GM21723 (cell line): ENCODE results near the gene NUP188.

Experiments
- ATAC-seq: cut with Tn5 transposase; IDR thresholded peaks from one replicate; pipeline ENCODE4 v1.9.1; 2021; ENCODE audit warnings: mild to moderate bottlenecking, moderate library complexity; ENCODE audit not compliant: unreplicated experiment

Gene NUP188

DNA sequence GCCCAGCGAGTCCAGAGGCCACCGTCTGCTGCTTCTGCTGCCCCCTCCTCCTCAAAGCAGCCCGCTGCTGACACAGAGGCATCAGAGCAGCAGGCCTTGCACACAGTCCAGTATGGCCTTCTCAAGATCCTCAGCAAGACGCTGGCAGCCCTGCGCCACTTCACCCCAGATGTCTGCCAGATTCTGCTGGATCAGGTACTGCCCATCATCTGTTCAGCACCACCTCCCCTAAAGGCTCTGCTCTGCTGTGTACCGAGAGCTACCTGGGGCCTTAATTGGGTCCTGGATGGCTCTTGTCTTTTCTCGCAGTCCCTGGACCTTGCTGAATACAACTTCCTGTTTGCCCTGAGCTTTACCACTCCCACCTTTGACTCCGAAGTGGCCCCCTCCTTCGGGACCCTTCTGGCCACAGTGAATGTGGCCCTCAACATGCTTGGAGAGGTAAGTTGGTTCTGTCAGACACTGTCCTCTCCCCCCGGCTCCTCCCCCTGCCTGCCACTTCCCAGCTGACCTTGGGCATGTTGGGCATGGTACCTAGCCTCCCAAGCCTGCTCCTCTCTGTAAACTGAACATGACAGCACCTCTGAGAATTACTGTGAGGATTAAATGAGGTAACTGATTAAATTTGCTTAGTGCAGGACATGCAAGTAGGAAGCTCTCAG lies 58.0 kb downstream of the NUP188 start:
- no peak for ATAC-seq

DNA sequence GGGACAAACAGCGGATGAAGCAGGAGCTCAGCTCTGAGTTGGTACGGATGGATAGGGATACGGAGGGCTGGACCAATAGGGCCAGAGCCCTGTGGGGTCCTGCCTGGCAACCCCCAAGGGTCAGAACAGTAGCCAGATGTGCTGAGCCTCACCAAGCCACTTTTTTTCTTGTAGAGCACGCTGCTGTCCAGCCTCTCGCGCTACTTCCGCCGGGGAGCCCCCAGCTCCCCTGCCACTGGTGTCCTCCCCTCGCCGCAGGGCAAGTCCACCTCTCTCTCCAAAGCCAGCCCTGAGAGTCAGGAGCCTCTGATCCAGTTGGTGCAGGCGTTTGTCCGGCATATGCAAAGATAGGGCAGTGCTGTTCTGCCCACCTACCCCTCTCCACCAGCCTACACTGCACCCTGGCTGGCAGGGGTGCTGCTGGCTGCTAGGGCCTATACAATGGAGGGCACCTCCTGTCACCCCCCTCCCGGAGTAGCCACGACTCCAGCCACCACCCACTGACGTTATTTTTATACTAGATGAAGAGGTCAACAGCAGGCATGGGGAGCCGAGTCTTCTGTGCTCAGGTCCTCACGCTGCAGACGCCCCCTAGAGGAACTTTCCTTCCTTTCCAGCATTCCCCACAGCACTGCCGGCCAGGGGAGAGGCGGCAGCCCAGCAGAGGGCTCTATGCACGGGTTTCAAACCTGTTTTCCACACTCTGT lies 59.0 kb downstream of the NUP188 start:
- ATAC-seq, result no peak

DNA sequence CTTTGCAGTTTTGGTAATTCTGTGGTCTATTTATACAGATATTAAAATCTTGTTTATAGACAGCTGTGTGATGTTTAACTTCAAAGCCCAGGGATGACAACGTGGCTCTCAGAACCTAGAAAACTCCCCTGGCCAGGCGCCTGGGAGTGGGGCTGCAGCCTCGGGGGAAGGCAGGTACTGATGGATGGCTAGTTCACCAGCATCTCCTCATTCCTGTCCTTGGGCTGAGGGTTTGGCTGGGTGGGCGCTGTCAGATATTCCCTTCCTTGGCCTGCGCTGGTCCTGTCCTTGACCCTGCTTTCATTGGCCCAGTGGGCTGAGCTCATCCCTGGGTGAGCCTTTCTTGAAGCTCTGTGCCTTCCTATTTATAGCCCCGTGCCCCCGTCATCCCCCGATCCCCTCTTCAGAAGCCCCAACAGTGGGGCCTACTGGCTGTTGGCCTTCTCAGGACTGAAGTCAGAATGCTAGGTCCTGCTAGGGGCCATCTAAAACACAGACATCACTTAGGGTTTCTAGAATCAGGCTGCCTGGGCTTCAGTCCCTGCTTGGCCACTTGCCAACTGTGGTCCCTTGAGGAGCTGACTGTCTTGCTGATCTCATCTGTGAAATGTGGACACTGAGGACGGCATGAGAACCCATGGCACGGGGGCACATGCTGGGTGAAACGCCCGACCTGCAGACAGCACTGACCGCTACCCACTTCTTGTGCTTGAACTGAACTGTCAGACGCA lies 59.7 kb downstream of the NUP188 start:
- ATAC-seq, result no peak

DNA sequence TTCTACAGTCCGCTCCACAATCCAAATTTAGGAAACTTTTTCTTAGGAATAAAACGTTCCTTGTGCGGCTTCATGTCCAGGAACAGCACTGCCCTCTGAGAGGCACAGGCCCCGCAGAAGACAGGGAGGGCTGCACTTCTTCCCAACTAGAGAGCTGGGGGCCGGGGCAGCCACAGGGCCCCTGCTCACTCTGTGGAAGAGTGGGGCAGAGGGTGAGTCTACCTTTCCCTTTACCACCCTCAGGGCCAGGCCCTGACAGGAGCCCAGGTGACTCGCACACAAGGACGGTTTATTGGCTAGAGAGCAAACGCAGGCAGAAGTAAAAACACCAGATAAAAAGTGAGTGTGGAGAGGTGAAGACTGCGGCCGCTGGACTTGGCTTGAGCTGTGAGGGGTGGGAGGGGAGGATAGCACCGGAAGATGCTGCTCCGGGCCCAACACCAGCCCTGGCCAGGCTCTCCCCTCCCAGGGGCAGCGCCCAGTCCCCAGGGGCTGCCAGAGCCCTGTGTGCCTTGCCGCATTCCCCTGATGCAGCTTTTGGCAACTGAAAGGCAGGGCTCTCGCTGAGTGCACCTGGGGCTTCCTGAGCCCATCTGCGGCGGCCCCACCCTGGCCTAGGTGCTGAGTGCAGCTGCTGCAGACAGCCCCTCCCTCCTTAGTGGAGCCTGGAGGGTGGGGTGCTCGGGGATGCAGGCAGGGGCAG lies 60.4 kb downstream of the NUP188 start:
- ATAC-seq, result no peak

DNA sequence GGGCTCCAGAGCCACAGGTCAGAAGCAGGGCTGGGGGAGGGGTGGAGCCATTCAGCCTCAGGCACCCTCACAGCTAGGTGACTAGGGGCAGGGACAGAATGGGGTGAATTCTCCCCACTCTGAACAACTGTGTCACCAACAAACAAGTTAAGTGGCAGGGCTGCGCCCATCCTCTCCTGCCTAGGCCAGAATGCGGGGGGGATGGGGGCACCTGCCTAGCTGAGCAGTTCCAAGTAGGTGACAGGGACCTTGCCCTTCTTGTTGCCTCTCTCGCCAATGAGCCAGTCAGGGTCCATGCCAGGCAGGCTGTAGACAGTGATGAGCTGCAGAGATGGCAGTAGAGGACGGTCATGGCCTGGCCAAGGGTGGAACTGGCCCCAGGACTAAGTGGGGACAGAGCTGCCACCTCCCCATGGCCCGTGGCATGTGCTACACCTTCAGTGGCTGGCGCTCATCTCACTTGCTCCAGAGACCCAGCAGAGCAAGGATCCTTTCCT lies 61.0 kb downstream of the NUP188 start:
- no peak for ATAC-seq

DNA sequence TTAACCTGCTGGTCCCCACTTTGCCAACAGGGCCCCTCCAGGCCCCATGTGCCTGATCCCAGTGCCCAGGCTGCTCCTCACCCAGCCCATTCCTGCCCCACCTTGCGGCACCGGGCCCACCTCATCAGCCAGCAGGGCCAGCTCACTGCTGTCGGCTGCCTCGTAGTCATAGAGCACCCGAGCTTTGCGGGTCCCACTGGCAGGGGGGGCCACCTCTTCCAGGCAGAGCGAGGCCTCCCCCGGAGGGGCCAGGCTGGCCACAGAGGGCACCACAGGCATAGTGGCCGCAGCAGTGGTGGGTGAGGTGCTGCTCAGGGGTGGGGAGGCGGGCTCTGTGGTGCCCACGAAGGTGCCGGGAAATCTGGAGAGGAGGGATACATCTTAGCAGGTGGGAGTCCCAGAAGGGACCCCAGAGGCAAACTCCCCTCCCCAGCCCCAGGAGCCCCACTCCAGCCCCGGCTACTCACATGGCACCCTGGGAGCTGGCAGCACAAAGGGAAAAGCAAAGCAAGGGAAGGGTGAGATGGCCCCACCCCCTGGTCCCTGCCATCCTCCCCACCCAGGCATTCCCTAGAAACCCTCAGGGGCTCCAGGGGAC lies 61.6 kb downstream of the NUP188 start:
- no peak for ATAC-seq

DNA sequence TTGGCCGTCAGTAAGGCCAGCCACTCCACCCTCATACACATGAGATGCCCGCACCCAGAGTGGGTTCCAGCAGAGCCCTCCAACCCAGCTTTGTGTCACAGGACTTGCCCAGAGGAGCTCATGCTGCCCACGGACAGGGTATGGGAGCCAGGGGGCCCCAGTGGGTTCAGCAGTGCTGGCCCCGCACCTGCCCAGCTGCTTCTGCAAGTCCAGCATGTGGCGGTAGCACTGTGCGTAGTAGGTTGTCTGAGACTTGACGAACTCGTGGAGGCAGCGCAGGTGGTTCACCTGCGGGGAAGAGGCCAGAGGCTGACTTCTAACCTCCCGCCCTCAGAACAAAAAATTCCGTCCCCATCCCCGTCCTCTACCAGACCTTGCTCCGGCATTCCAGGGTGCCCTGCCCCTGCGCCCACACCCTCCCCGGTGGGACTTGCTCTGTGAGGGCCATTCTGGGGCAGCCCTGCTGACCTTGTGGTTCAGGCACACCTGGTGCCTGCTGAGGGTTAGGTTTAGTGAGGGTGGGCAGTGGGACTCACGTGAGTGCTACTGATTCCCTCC lies 62.2 kb downstream of the NUP188 start:
- ATAC-seq, result no peak

DNA sequence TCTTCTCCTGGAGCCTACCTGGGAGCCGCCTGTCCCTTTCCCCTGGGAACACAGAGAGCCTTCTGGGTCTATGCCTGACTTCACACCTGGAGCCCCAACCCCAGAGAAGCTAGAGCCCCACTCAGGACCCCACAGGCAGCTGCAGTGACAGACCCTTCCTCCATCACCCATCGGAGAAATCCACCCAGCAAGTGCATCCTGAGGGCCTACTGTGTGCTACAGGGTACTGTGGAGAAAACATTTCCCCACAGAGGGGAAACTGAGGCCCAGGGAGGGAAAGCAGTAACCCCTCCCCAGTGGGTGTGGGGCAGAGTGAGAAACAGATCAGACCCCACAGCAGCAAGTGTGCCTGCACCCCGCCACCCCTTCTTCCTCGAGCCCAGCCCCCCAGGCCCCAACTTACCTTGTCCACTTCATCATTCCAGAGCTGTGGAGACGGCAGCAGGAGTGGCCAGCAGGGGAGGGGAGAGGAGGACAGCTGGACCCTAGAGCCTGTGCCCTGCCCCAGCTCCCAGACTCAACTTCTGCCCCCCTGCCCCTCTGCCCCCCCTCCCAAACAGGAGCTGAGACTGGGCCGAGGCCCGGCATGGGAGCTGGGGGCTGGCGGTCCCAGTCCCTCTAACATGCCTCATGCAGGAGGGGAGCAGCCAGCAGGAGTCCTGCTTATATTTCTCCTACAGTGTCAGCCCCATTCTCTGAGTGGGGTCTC lies 62.9 kb downstream of the NUP188 start:
- no peak for ATAC-seq

DNA sequence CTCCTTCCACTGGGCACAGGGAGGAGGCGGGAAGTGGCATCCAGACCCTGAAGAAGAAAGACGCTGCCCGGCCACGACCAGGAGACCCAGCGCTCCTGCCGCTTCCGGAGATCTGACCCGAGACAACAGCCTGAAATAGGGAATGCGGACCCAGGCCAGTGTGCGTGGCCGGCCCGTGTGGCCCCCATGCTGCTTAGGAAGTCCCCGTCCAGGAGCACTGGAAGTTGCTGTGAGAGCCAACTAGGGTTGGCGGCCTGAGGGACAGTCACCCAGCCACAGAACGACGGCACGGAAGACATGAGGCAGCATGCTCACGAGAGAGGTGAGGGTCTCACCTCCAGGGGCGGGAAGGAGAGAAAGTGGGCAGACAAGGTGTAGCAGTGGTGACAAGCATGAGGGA lies 63.7 kb downstream of the NUP188 start:
- no peak for ATAC-seq

DNA sequence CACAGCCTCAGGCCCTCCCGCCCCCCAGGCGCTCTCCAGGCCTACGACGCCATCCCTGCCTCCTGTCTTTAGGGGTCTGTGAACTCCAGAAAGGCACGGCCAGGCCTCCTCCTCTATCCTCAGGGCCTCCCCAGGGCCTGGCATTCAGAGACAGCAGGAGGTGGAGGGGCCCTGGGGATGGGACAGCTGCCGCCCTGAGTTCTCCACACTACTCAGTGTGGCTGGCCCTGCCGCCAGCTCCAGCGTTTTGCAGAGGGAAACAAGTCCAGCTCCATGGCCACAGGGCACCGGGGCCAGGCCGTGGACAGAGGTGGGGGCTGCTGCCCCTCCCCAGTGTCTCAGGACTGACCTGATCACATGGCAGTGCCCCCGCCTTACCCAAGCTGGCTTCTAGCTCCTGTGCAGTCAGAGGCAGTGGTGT lies 64.3 kb downstream of the NUP188 start:
- ATAC-seq, result no peak

DNA sequence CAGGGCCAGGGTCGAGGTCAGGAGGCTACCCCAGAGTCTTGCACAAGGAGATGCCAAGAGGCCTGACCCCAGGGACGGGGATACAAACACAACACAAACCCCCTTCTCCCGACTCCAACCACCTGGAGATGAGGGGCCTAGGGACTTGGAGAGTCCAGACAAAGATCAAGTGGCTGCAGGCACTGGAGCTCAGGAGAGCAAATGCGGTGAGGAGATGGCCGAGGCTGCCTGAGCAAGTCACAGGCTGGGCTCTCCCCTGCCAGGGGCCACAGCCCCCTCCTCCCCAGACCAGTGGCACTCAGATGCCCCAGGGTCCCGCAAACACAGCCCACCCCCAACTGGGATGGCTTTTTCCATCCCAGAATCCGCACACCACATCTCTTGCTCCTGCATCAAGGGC lies 64.8 kb downstream of the NUP188 start:
- ATAC-seq, result no peak

DNA sequence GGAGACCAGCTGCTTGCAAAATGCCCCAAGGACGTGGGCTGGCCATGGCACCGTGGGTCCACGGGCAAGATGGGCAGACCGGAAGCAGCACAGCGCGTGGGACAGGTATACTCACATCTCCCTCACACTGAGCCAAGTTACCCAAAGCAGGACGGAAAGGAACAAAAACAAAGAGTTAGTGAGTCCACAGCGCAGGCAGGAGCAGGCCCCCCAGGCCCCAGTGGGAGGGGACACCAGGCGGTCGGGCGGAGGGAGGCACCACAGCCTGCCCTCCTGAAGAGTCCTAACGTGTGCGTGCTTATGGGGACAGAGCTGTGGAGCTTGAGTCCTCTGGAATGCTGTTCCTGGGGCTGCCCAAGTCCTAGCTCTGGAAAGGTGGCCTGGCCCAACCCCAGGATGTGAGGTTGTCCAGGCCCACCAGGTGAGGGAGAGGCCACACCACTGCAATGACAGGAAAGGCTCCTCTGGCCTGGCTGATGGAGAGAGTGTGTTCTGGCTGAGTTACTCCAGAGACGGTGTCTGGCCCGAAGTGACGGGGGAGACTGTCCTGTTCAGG lies 65.5 kb downstream of the NUP188 start:
- no peak for ATAC-seq

DNA sequence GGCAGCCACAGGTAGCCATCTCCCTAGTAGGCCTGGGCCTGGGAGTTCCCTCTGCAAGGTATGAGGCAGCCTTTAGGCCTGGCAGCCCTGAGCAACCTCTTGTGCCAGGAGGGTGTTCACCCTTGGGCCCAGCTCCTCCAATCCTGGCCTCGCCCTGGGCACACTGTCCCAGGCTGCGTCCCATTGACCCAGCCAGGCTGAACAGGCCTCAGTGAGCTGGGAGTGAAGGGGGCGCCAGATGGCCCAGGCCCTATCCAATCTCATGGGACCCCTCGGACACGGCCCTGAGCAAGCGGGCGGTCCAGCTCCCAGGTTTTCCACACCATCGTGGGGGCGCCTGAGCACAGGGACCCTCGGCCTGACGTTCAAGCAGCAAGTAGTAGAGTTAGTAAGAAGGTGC lies 66.2 kb downstream of the NUP188 start:
- ATAC-seq, result no peak

GRCh38 chr9:129014124-129014523 lies 66.6 kb downstream of the NUP188 start:
- no peak for ATAC-seq

DNA sequence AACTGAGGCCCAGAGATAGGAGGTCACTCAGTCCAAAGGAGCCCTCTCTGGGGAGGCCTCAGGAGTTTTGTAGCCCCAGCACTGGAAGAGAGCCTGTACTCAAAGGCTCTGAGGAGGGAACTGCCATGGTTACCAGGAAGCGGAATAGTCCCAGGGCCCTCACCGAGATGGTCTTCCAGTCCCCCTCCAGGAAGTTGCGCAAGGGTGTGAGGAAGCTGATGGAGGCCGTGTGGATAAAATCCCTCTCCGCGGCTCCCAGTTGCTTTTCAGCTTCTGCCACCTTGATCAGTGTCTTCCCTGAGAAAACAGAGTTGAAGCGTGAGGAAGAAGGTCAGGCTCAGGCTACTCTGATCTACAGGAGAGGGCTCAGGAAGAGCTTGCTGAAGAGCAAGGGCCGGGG lies 67.1 kb downstream of the NUP188 start:
- no peak for ATAC-seq

DNA sequence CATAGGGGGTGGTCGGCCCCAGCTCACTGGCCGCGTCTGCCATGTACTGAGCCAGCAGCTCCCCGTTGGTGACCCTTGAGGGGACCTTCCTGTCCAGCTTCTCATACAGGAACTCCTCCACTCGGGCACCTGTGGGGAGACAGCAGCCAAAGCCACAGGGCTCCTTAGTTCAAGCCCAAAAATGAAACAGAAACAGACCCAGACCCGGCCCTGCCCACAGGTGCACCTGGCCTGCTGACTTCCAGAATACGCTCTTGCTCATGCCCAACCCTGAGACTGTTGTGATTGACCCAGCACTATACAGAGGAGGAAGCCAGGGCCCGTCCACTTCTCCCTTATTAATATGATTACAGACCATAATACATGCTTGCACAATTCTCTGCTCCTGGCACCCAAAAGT lies 73.6 kb downstream of the NUP188 start:
- peak; percentile 83 for ATAC-seq

DNA sequence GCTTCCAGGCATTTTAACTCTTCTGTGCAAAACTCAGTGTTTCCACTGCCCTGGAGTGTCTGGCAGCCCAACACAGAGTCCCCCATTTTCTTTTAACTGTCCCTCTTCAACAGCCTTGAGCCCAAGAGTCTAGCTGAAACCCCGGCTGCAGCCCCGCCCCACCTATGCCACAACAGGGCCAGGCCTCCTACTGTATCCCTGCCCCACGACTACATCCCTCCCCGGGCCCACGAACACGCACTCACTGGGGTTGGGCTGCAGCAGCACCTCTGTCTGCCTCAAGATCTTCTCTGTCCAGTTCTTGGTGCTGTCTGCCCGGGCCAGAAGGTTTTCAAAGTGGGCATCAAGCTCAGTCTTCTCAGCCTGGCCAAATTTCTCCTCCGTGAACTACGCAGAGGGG lies 74.5 kb downstream of the NUP188 start:
- ATAC-seq, result no peak

- no peak for ATAC-seq
Measured at GRCh38 chr9:129023036-129023907, 75.8 kb downstream of the NUP188 start.

- no peak for ATAC-seq
Measured at GRCh38 chr9:129023908-129024233, 76.4 kb downstream of the NUP188 start.
